ENCODE results near the gene C1QC. TPM values are rescaled to one million over a fixed set of nuclear protein-coding genes. Genes with fewer than 3 reads are reported as not detected.

The C1QC gene
- total and polyA plus RNA-seq, 2 donors (not counting 1 experiment from before 2014, with no cell fraction given) = not detected

DNA sequence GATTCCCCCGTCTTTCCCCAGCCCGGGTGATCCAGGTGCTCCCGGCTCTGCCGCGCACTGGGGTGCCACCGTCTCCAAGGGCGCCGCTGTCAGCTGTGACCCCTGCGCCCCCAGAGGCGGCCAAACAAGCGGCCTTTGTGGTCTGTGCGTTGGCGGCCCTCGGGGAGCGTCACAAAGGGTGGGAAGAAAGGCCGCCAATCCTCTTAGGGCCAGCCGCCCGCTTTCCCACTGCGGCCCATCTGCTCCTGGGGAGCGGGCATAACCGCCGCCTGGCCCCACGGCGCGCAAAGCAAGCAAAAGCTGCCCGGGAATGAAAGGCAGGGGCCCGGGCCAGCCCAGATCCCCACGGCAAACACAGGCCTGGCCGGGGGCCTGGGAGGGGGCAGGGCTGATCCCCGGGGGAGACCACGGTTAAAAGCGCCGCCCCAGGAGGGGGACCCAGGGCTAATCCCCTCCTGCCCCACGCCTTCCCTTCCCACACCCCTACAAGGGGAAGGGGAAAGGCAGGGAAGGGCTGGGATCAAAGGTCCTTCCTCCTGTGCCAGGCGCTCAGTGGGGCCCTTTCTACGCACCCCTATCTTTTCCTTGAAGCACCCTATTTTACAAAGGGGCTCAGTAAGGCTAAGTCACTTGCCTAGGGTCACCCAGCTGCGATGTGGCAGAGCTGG, 33.6 kb downstream of the C1QC start:
- ChIA-PET POLR2A (no interaction called here), CTCF (no interaction called here)
- no peaks in the 10 kb centered on the region for H3K4me1 ChIP-seq (ENCODE audit: control insufficient read depth in 2 of 2, insufficient read depth in 2 of 2, low read length in 2 of 2)
- no peak overlapping the region for H3K27ac ChIP-seq (ENCODE audit: low read length in 2 of 2)
- no peak for DNase-seq
- H3K9ac ChIP-seq (ENCODE audit: low read length) = no peak overlapping the region
- intact Hi-C loops (cut with micrococcal nuclease) = no loop called here
- ATAC-seq (ENCODE audit: low read depth) = no peak
- no peak overlapping the region for H3K4me2 ChIP-seq (replicated peaks; ENCODE audit: low read depth, low read length, poor library complexity, severe bottlenecking)
- WGBS (ENCODE audit: insufficient coverage) = 79% methylated on average over 29 of the region's 37 CpGs
- H3K9me3 ChIP-seq (ENCODE audit: control extremely low read depth in 1 of 3, control insufficient read depth in 2 of 3, insufficient read depth in 1 of 3, low read length in 2 of 3) = no peaks in the 10 kb centered on the region
- no peaks in the 10 kb centered on the region for H4K20me1 ChIP-seq (ENCODE audit: control insufficient read depth, insufficient read depth, low read length, poor library complexity, severe bottlenecking)
- no peaks in the 10 kb centered on the region for H3K4me1 Mint-ChIP-seq
- H3K36me3 ChIP-seq (replicated peaks in 1 of 2; ENCODE audit: control extremely low read depth in 1 of 2, control insufficient read depth in 1 of 2, extremely low read depth in 1 of 2, insufficient read depth in 2 of 2, low read length in 1 of 2) = no peaks in the 10 kb centered on the region
- no peak overlapping the region for H2AFZ ChIP-seq (ENCODE audit: insufficient read depth, low read depth, low read length, poor library complexity, severe bottlenecking)
- peaks cover 31% of the 10 kb centered on the region for H3K27me3 Mint-ChIP-seq
- no peaks in the 10 kb centered on the region for H3K9me3 Mint-ChIP-seq (ENCODE audit: insufficient read depth)
- no peak overlapping the region for H3K4me3 Mint-ChIP-seq
- no peak overlapping the region for H3K27ac Mint-ChIP-seq
- H3K79me2 ChIP-seq (ENCODE audit: control insufficient read depth, insufficient read depth, low read length) = no peaks in the 10 kb centered on the region
- TF ChIP-seq EZH2 (IDR thresholded peaks at IDR 0.05; ENCODE audit: borderline replicate concordance, insufficient read depth, low read depth, low read length, poor library complexity, severe bottlenecking) (no peak), CTCF (IDR thresholded peaks at IDR 0.05) (no peak)
- H3K27me3 ChIP-seq (replicated peaks in 1 of 4; ENCODE audit: control extremely low read depth in 1 of 4, control insufficient read depth in 3 of 4, insufficient read depth in 4 of 4, low read length in 3 of 4) = peaks cover 0 to 25% (median 8%) of the 10 kb centered on the region in 4 experiments
- H3K4me3 ChIP-seq (ENCODE audit: control extremely low read depth in 1 of 5, extremely low read depth in 1 of 5, insufficient read depth in 1 of 5, low read depth in 2 of 5, low read length in 4 of 5) = no peak overlapping the region

- H3K4me2 ChIP-seq (replicated peaks; ENCODE audit: low read depth, low read length, poor library complexity, severe bottlenecking) = no peak overlapping the region
- WGBS (ENCODE audit: insufficient coverage) = 89% methylated on average over 11 of the region's 13 CpGs
These were observed 34.8 kb downstream of the C1QC start for GRCh38 chr1:22677931-22678896.

More at GRCh38 chr1:22677931-22678896, 34.8 kb downstream of the C1QC start:
- Histone ChIP-seq H3K4me3 (ENCODE audit: control extremely low read depth in 1 of 5, extremely low read depth in 1 of 5, insufficient read depth in 1 of 5, low read depth in 2 of 5, low read length in 4 of 5) (no peak overlapping the region), H3K9ac (ENCODE audit: low read length) (no peak overlapping the region), H3K4me1 (ENCODE audit: control insufficient read depth in 2 of 2, insufficient read depth in 2 of 2, low read length in 2 of 2) (no peaks in the 10 kb centered on the region), H3K27me3 (replicated peaks in 1 of 4; ENCODE audit: control extremely low read depth in 1 of 4, control insufficient read depth in 3 of 4, insufficient read depth in 4 of 4, low read length in 3 of 4) (peaks cover 0 to 18% (median 8%) of the 10 kb centered on the region in 4 experiments), H3K36me3 (replicated peaks in 1 of 2; ENCODE audit: control extremely low read depth in 1 of 2, control insufficient read depth in 1 of 2, extremely low read depth in 1 of 2, insufficient read depth in 2 of 2, low read length in 1 of 2) (no peaks in the 10 kb centered on the region), H3K27ac (ENCODE audit: low read length in 2 of 2) (no peak overlapping the region), H4K20me1 (ENCODE audit: control insufficient read depth, insufficient read depth, low read length, poor library complexity, severe bottlenecking) (no peaks in the 10 kb centered on the region), H2AFZ (ENCODE audit: insufficient read depth, low read depth, low read length, poor library complexity, severe bottlenecking) (no peak overlapping the region), H3K9me3 (ENCODE audit: control extremely low read depth in 1 of 3, control insufficient read depth in 2 of 3, insufficient read depth in 1 of 3, low read length in 2 of 3) (no peaks in the 10 kb centered on the region), H3K79me2 (ENCODE audit: control insufficient read depth, insufficient read depth, low read length) (no peaks in the 10 kb centered on the region)
- Mint-ChIP-seq H3K27ac (no peak overlapping the region), H3K4me1 (no peaks in the 10 kb centered on the region), H3K27me3 (peaks cover 19% of the 10 kb centered on the region), H3K4me3 (no peak overlapping the region), H3K9me3 (ENCODE audit: insufficient read depth) (no peaks in the 10 kb centered on the region)
- ChIA-PET POLR2A (no interaction called here), CTCF (no interaction called here)
- intact Hi-C loops (cut with micrococcal nuclease) = no loop called here
- TF ChIP-seq CTCF (IDR thresholded peaks at IDR 0.05) (no peak), EZH2 (IDR thresholded peaks at IDR 0.05; ENCODE audit: borderline replicate concordance, insufficient read depth, low read depth, low read length, poor library complexity, severe bottlenecking) (no peak)
- ATAC-seq (ENCODE audit: low read depth) (no peak), DNase-seq (no peak)

All from B cell (primary cell).